GM21717 (cell line): ENCODE results near the gene USH1G.
"Not testable (repeated sequence)": the region's sequence is repeated elsewhere in the genome, so short reads cannot be mapped to it uniquely, and the experiment has no call there.

ENCODE experiments used
- ATAC-seq: cut with Tn5 transposase; IDR thresholded peaks from one replicate; pipeline ENCODE4 v1.9.1; 2021; ENCODE audit warnings: mild to moderate bottlenecking, moderate library complexity; ENCODE audit not compliant: unreplicated experiment

The USH1G gene

DNA sequence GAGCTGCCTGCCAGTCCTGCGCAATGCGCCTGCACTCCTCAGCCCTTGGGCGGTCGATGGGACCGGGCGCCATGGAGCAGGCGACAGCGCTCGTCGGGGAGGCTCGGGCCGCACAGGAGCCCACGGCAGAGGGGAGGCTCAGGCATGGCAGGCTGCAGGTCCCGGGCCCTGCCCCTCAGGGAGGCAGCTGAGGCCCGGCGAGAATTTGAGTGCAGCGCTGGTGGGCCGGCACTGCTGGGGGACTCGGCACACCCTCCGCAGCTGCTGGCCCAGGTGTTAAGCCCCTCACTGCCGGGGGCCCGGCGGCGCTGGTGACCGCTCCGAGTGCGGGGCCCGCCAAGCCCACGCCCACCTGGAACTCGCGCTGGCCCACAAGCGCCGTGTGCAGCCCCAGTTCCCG lies 16.0 kb downstream of the USH1G start:
- no peak for ATAC-seq

DNA sequence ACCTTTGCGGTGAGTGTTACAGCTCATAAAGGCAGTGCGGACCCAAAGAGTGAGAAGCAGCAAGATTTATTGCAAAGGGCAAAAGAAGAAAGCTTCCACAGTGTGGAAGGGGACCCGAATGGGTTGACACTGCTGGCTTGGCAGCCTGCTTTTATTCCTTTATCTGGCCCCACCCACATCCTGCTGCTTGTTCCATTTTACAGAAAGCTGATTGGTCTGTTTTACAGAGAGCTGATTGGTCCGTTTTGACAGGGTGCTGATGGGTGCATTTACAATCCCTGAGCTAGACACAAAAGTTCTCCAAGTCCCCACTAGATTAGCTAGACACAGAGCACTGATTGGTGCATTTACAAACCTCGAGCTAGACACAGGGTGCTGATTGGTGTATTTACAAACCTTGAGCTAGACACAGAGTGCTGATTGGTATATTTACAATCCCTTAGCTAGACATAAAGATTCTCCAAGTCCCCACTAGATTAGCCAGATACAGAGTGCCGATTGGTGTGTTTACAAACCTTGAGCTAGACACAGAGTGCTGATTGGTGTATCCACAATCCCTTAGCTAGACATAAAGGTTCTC lies 16.8 kb downstream of the USH1G start:
- not testable (repeated sequence) for ATAC-seq

DNA sequence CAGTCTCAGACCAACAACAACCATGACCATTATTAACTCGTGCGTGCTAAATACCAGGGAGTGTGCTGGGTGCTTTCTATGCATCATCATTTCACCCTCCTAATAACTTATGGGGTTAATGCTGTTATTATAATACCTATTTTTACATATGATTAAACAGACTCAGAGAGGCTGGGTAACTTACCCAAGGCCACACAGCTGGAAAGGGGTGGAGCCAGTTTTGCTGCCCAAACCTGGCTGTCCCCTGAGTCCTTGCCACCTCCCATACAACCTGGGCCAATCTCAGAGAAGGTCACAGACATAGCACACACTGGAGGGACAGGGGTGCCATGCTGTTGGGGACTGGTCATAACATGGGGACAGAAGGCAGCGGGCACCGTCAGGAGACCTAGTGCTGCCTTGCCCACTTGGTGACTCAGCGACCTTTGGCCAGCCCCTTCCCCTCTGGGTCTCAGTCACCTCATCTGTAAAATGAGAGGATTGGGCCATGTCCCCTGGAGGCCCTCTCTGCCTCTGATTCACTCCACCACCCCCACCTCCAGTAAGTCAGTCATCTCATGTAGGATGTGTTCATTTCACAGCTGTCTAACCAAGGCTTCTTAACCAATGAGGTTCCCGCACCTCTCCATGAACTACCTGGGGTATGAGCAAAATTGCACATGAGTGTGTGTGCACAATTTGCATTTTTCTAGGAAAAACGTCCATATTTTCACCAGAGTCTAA lies 18.2 kb downstream of the USH1G start:
- no peak for ATAC-seq

DNA sequence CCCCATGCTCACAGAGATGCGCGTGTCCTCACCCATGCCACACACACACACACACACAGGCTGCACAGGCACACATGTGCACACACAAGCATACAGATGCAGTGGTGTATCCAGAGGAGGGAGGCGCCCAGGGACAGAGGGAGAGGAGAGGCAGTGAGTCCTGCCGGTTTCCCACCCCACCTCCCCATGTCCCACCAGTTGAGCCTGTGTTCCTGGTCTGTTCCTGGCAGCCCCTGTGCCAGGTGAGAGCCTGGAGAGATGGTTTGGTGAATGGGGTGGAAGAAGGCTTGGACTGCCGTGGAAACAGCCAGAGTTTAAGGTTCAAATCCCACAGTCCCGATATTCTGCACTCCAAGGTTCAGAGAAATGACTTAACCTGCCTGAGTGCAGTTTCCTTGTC lies 19.4 kb downstream of the USH1G start:
- ATAC-seq = no peak

DNA sequence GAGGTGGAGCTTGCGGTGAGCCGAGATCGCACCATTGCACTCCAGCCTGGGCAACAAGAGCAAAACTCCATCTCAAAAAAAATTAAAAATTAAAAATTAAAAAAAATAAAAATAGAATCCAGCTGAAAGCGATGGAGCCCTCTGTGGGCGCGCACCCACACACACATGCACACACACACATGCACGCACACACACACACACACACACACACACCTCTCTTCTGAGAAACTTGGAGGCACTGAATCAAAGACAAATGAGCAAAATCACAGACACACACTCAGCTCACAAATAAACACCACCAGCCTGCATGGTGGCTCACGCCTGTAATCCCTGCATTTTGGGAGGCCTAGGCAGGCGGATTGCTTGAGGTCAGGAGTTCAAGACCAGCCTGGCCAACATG lies 20.0 kb downstream of the USH1G start:
- ATAC-seq = no peak

DNA sequence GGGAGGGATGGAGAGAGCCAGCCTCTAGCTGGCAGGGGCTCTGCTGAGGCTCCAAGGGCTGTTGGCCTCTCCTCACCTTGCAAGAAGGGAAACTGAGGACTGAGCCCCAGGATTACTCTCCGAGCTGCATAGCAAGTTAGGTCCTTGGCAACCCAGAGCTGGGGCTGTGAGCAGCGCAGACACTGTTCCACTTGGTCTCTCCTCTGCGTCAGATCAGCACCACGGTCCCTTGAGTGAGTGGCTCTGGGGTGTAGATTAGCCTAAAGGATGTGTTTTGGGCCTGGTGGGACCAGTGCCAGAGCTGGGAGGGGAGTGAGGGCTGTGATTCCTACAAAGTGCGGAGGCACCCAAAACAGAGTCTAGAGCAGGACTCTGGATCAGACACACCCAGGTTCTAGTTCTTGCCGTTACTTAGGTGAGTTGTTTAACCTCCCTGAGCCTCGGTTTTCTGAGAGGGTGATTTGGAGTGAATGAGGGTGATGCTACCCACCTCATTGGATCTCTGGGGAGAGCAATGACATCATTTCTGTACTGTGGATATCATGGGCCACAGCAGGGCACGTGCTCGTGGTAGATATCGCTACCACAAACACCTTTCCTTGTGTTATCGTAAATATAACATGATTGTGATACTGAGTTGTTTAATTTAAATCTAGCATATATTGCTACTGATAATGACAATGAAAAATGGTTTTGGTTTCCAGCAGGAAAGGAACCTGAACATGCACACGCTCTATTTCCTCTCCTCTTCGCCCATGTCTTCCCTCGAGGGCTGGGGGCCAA lies 21.5 kb downstream of the USH1G start:
- ATAC-seq = no peak

DNA sequence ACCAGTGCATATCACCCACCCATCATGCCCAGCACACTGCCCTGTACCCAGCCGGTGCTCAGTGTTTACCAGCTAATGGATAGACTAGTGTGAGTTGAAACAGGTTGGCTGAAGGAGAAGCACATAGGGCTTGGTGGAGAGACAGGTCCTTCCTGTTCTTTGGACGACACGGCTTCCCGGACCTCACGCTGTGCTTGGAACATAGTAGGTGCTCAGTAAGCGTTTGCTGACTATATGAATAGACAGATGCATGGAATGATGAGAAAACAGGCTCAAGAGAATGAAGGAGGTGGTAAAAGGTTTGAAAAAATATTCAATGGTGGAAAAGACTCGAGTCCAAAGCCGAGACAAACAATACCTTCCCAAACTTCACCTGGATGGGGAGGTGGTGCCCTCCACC lies 22.8 kb downstream of the USH1G start:
- ATAC-seq = no peak

DNA sequence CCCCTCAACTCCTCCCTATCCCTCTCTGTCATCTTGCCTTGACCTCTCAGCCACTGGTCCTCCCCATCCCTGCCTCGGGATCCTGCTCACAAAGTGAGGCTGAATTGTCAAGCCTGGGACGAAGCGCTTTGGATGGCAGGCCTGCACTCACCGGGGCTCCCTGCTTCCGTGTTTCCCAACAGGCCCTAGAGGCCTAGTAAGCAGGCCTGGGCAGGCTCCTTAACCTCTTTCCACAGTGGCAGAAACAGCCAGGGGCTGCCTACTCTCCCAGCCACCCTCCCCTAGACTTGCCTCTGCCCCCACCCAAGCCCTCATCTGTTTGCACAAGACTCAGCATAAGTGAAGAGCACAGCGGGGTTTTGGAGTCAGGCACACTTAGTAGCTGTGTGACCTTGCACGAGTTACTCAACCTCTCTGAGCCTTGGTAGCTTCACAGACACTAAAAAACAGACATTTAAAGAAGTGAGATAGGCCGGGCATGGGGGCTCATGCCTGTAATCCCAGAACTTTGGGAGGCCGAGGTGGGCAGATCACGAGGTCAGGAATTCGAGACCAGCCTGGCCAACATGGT lies 24.6 kb downstream of the USH1G start:
- ATAC-seq = no peak

DNA sequence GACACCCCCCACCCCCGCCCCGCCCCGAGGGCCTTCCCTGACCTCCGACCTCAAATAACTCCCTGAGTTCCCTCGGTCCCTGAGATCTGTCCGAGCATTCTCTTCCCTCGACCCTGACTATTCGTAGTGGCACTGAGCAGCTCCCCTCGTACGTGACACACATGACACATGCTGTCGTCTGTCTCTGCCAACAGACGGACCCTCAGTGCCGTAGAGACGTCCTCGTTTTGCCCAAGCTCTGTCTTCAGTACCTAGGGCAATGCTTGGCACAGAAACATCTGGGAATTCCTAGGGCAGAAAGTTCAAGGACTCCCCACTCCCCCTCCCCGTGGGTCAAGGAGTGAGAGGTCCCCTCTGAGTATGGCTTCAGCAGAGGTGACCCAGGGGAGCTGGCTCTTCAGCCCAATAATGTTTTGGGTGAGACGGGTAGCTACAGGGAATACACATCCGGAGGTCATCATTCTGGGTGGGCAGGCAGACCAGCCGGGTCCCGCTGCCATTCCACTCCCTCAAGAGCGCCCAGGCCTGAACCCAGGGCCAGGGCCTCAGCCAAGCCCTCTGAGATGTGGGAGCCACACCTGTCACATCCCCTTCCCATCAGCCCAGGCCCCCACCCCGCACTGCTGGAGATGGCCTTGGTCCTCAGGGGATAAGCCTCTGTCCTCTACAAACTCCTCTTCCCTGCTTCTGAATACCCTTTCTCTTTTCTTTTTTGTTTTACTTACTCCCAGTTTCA lies 29.0 kb downstream of the USH1G start:
- no peak for ATAC-seq

DNA sequence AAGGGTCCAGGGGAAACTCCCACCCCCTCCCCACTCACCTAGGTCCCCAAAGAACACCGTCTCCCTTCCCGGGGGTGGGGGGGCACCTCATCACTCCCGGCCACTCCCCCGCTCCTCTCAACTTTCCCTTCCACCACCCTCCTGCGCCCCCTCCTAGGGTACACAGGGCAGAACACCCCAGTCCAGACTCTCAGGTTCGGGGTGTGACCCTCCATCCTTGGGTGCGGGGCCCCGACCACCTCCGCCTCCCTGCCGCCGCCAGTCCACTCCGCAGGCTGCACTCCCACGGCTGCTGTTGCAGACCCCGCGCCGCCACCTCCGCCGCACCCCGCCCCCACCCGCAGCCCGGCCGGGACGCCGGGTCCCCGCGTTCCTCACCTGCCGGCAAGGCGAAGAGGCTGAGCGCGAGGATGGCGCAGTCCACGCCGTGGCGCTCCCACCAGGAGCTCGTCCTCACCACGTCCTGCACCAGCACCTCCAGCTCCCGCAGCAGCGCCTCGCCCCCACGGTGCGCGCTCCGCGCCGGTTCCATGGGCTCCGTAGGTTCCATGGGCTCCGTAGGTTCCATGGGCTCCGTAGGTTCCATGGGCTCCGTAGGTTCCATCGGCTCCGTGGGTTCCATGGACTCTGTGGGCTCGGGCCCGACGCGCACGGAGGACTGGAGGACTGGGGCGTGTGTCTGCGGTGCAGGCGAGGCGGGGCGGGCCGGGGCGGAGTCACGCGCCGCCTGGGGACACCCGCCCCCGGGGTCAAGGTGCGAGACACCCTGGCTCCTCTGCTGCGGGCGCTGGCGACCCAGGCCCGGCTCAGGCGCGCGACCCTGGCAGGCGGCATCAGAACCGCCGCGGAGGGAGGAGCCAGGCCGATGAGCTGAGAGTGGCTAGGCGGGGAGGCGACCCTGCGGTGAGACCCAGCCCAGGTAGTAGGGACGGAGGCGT lies 29.8 kb downstream of the USH1G start, which contains the start of gene FADS6:
TSS of gene FADS6 (minus strand) at position 660 of the 938 bp plus-strand sequence. CDS start at position 622, 38 bp downstream.
- no peak for ATAC-seq

DNA sequence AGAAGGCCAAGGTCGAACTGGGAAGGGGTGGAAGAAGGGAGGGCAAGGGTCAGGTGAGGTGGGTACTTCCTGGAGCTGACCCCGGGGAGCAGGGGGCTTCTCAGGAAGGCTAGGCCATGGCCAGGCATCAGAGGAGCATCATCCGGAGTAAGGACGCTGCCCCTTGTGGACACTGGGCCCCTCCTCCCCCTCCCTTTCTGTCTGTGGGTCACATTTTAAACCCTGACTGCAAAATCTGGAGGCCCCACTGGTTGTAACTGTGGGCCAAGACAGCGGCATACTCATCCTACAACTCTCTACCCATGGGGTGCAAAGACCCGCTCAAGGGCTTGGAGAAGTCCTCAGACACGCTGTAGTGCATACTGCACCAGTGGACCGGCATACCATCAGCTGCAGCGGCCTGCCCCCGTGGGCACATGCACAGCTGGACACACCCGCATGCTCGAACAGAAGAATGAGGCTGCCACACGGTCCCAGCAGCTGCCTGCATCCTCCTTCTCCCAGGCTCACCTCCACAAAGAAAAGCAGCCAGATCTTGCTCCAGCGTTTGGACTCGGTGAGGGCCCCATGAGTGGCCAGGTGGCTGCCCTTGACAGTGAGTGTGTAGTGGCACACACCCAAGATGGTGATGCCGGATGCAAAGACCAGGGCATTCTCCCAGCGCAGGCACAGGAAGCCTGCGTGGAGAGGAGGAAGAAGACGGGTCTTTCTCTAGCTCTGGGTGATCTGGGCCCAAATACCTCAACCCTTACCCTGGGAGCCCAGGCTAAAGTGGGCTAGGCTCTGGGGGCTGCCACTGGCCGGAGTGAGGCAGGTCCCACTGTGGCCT lies 30.8 kb downstream of the USH1G start:
- no peak for ATAC-seq

DNA sequence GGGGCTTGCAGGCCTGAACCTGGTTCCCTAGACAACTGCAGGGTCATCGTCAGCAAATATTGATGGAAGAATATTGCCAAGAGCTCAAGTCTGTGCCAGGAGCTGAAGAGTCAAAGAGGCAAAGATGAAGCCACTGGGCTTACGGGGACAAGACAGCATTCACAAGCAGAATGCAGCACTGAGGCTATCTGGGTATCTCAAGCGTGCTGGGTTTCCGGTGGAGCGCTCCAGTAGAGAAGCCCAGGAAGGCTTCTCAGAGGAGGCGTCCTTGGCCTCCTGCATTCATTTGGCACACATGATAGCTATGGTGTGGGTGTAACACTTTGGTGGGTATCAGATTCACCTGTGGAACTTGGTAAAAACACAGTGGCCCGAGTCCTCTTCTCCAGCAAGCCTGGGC lies 32.5 kb downstream of the USH1G start:
- no peak for ATAC-seq

DNA sequence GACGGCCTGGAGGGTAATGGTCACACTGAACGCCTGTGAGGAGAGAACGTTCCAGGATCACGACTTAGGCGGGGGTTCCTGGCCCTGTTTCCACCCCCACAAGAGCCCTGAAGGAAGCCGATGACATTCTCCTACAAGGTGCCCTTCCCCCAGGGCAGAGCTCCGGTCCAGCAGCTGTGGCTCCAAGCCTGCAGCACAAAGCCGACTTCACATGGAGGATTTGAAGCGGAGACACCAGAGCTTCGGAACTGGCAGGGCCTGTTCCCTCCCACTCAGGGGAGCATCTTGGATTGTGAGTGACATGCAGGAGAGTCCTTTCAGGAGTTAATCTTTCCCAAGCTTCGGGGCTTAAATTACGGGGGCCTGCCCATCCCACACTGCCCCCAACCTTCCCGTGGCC lies 34.6 kb downstream of the USH1G start:
- no peak for ATAC-seq

DNA sequence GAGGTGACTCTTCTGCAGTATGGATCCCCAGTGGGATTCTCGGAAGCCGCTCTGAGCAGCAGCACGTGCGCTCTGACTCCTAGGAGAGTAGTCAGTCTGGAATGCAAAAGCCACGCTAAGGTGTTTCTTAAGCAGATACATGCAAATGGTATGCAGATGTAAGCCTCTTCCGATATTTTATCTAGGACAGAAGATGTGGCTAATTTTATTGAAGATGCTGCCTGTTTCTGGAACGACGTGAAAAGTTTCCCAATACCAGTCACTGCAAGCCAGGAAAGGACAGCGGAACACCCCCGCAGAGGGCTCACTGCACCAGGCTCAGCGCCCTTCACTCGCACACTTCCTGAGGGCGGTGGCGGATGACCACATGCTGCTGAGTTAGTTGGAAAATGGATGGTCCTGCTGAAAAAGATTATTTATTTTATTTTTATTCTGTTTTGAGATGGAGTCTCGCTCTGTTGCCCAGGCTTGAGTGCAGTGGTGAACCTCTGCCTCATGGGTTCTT lies 39.8 kb downstream of the USH1G start:
- ATAC-seq = no peak

DNA sequence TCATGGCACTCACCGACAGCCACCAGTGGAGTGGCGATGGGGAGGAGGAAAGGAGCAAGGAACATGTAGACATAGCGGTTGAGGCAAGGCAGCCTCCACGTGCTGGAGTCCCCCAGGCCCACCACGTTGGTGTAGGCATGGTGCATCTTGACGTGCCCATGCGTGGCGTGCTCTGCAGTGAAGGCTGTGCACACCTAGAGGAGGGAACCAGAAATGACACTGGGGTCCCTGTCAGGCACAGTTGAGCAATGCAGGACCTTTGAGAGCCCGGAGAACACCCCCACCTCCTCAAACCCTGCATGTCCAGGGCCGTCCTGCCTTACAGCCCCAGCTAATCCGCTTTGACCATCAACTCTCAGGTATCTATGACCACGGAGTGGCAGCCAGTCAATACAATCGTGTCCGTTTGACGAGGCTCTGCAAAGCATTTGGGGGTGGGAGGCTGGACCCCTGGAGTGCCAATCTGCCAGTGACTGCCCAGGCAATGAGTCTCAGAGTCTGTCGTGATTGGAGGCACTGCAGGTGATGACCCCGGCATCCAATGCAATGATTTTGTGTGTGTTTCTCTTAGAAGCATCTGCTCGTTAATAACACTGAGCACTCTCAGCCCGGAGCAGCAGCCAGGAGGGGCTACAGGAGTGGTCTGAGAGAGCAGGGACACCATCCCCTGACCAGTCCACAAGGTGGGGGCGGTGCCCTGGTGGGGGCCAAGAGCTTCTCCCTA lies 40.4 kb downstream of the USH1G start:
- no peak for ATAC-seq

DNA sequence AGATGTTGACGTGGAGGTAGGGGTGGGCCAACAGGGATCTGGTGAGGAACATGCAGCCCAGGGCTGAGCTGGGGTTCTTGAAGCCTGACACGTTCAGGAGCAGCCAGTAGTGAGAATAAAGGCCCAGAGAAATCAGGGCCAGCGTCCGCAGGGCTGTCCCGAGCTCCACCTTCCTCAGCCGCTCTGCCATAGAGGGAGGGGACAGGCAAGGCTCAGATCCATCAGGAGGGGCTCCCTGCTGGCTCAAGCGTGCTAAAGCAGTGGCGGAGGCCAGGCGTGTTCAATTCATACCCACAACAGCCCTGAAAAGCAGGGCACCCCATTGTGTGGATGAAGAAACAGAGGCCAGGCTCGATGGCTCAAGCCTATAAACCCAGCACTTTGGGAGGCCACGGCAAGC lies 42.0 kb downstream of the USH1G start:
- ATAC-seq = no peak

DNA sequence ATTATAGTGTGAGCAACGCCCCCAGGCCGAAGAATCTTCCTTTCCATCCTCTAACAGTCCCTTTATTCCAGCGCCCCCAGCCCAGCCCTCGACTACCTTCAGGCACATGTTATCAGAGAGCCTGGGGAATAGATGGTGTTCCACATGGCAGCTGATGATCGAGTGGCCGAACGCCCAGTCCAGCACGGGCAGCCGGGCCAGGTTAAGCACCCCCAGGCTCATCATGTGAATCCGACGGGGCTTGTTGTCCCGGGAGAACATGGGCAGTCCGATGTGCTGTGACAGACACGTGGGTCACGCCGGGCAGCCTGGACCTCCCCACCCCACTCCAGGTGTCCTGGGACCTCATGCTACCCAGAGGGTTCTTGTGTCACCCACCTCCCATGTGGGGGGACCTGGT lies 43.7 kb downstream of the USH1G start:
- ATAC-seq = no peak

DNA sequence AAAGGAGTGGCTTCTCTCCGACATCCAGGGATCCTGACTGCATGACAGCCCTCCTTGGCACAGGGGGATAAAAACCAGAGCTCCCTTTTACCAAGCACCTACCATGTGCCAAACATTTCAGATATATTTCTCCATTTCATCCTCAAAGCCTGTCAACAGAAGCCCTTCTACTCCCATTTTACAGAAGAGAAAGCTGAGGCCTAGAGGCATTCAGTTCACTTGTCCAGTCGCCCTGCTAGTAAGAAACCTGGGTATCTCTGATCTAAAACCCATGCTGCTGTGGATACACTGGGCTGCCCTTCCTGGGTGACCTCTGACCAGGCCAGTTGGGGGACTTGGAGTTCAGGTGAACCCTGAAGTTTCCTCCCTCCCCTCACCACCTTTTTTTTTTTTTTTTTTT lies 44.4 kb downstream of the USH1G start:
- no peak for ATAC-seq
